DOHH2 (cell line): ENCODE measurements around the gene MICAL3.
"Not testable (repeated sequence)": the region's sequence is repeated elsewhere in the genome, so short reads cannot be mapped to it uniquely, and the experiment has no call there.

ENCODE experiments used
- H3F3A ChIP-seq: fragments of 200-600 bp; sonication (generic), shearing (Covaris generic); 2 replicates; pipeline ENCODE4 v1.6.0; 2016; ENCODE audit warnings: antibody characterized with exemption, mild to moderate bottlenecking; ENCODE audit not compliant: control insufficient read depth, insufficient read depth
- H3K27ac ChIP-seq: fragments of 200-600 bp; sonication (generic); 2 replicates; pipeline ENCODE4 v1.5.1; 2014; ENCODE audit warnings: low read depth, mild to moderate bottlenecking, low read length, moderate library complexity
- H3K27me3 ChIP-seq: fragments of 200-600 bp; sonication (generic); 2 replicates; pipeline ENCODE4 v1.6.1; 2014; ENCODE audit warnings: mild to moderate bottlenecking, low read length, mixed read lengths; ENCODE audit not compliant: control insufficient read depth
- H3K36me3 ChIP-seq: fragments of 200-600 bp; sonication (generic); 2 replicates; pipeline ENCODE4 v1.6.1; 2014; ENCODE audit warnings: mild to moderate bottlenecking, low read length, moderate library complexity, mixed read lengths; ENCODE audit not compliant: control insufficient read depth
- H3K4me1 ChIP-seq: fragments of 200-600 bp; sonication (generic); 2 replicates; pipeline ENCODE4 v1.6.1; 2014; ENCODE audit warnings: mild to moderate bottlenecking, low read length, mixed read lengths; ENCODE audit not compliant: control insufficient read depth
- H3K4me2 ChIP-seq: fragments of 200-600 bp; sonication (generic); 2 replicates; pipeline ENCODE4 v1.6.0; 2014; ENCODE audit warnings: mild to moderate bottlenecking, low read length, moderate library complexity
- H3K4me3 ChIP-seq: fragments of 200-600 bp; sonication (generic); 2 replicates; pipeline ENCODE4 v1.5.1; 2014; ENCODE audit warnings: mild to moderate bottlenecking, low read length, mixed read lengths
- H3K79me2 ChIP-seq: fragments of 200-600 bp; sonication (generic); 2 replicates; pipeline ENCODE4 v1.6.1; 2014; ENCODE audit warnings: mild to moderate bottlenecking, low read length, mixed read lengths; ENCODE audit not compliant: control insufficient read depth
- H3K9me2 ChIP-seq: fragments of 200-600 bp; sonication (generic); replicated peaks from 2 replicates; pipeline ENCODE4 v1.6.1; 2014; ENCODE audit warnings: mild to moderate bottlenecking, low read length, mixed read lengths; ENCODE audit not compliant: control insufficient read depth
- H3K9me3 ChIP-seq: fragments of 200-600 bp; sonication (generic); 2 replicates; pipeline ENCODE4 v1.6.1; 2014; ENCODE audit warnings: antibody characterized with exemption, low read length, mixed read lengths; ENCODE audit not compliant: control insufficient read depth, insufficient read depth
- H4K20me1 ChIP-seq: fragments of 200-600 bp; sonication (generic); 2 replicates; pipeline ENCODE4 v1.6.0; 2014; ENCODE audit warnings: low read depth, mild to moderate bottlenecking, antibody characterized with exemption, low read length, moderate library complexity; ENCODE audit not compliant: control insufficient read depth, insufficient read depth
- EZH2phosphoT487 ChIP-seq: fragments of 200-600 bp; sonication (generic); IDR thresholded peaks from 2 replicates; pipeline ENCODE4 v1.6.1; 2017; ENCODE audit warnings: borderline replicate concordance, mild to moderate bottlenecking, antibody characterized with exemption, low read length, moderate library complexity, mixed read lengths
- TF ChIP-seq, protein P1 (sequence below): fragments of 200-600 bp; sonication (generic); IDR thresholded peaks from one replicate; pipeline ENCODE4 v1.5.1; 2014; ENCODE audit warnings: antibody characterized with exemption, mild to moderate bottlenecking, low read depth, low read length; ENCODE audit not compliant: poor library complexity, severe bottlenecking

Gene MICAL3

DNA sequence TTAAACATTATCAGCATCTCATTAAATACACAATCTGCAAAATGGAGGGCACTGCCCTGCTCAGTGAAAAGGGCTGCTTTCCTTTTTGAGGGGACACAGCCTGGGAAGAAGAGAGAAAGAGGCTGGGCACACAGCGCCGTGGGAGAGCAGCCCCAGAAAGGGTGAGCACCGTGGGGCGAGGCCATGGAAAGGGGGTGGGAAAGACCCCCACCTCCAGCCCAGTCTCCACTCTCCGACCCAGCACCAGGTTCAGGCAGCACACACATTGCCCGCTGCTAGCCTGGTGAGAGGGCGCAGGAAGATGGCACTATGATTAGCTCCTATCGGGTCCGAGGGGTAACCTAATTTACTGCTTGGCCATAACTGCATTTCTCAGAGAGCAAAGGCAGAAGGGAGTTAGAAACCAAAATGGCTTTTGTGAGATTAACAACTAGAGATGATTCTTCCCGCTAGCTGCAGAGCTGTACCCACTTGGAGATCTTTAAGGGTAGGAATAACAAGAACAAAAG, 146.1 kb downstream of the MICAL3 start:
- TF ChIP-seq, protein P1, sequence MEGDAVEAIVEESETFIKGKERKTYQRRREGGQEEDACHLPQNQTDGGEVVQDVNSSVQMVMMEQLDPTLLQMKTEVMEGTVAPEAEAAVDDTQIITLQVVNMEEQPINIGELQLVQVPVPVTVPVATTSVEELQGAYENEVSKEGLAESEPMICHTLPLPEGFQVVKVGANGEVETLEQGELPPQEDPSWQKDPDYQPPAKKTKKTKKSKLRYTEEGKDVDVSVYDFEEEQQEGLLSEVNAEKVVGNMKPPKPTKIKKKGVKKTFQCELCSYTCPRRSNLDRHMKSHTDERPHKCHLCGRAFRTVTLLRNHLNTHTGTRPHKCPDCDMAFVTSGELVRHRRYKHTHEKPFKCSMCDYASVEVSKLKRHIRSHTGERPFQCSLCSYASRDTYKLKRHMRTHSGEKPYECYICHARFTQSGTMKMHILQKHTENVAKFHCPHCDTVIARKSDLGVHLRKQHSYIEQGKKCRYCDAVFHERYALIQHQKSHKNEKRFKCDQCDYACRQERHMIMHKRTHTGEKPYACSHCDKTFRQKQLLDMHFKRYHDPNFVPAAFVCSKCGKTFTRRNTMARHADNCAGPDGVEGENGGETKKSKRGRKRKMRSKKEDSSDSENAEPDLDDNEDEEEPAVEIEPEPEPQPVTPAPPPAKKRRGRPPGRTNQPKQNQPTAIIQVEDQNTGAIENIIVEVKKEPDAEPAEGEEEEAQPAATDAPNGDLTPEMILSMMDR = no peak
- TF ChIP-seq EZH2phosphoT487 = no peak
- H3F3A ChIP-seq = no peaks in the 10 kb centered on the region
- H3K4me1 ChIP-seq = no peaks in the 10 kb centered on the region
- no peak overlapping the region for H3K27ac ChIP-seq
- H3K4me2 ChIP-seq = no peak overlapping the region
- no peaks in the 10 kb centered on the region for H3K27me3 ChIP-seq
- H3K9me2 ChIP-seq = no peaks in the 10 kb centered on the region
- H3K79me2 ChIP-seq = no peaks in the 10 kb centered on the region
- no peaks in the 10 kb centered on the region for H3K9me3 ChIP-seq
- H3K4me3 ChIP-seq = no peak overlapping the region
- H3K36me3 ChIP-seq = peaks cover 70% of the 10 kb centered on the region
- no peaks in the 10 kb centered on the region for H4K20me1 ChIP-seq

- H3K4me1 ChIP-seq, H3K9me3 ChIP-seq, H3K27me3 ChIP-seq, H3K4me2 ChIP-seq, H3K27ac ChIP-seq, H3K79me2 ChIP-seq, H3K4me3 ChIP-seq, H4K20me1 ChIP-seq, H3F3A ChIP-seq, H3K9me2 ChIP-seq: not testable (repeated sequence)
- H3K36me3 ChIP-seq = peaks cover 72% of the 10 kb centered on the region
These were observed 147.2 kb downstream of the MICAL3 start for GRCh38 chr22:17876878-17877855.

GRCh38 chr22:17876306-17876831, 148.0 kb downstream of the MICAL3 start:
- H3K4me2 ChIP-seq = no peak overlapping the region
- H3F3A ChIP-seq = no peaks in the 10 kb centered on the region
- H3K4me1 ChIP-seq = no peaks in the 10 kb centered on the region
- H3K4me3 ChIP-seq = no peak overlapping the region
- TF ChIP-seq EZH2phosphoT487 = no peak
- TF ChIP-seq, protein P1 = peak; percentile 31
- H3K36me3 ChIP-seq = peaks cover 73% of the 10 kb centered on the region
- no peaks in the 10 kb centered on the region for H3K27me3 ChIP-seq
- H3K27ac ChIP-seq = no peak overlapping the region
- no peaks in the 10 kb centered on the region for H3K79me2 ChIP-seq
- H3K9me2 ChIP-seq = no peaks in the 10 kb centered on the region
- no peaks in the 10 kb centered on the region for H4K20me1 ChIP-seq
- H3K9me3 ChIP-seq = no peaks in the 10 kb centered on the region

GRCh38 chr22:17875631-17876030, 148.7 kb downstream of the MICAL3 start:
- Histone ChIP-seq H3K4me2 (no peak overlapping the region), H3K27ac (no peak overlapping the region), H3F3A (no peaks in the 10 kb centered on the region), H3K9me3 (no peaks in the 10 kb centered on the region), H3K36me3 (peaks cover 70% of the 10 kb centered on the region), H3K9me2 (no peaks in the 10 kb centered on the region), H3K4me1 (no peaks in the 10 kb centered on the region), H3K4me3 (no peak overlapping the region), H3K27me3 (no peaks in the 10 kb centered on the region), H4K20me1 (no peaks in the 10 kb centered on the region), H3K79me2 (no peaks in the 10 kb centered on the region)
- no peak for TF ChIP-seq EZH2phosphoT487
- TF ChIP-seq, protein P1 = no peak
